K562 (cell line): ENCODE measurements around the gene CUEDC2. TPM values are rescaled to one million over a fixed set of nuclear protein-coding genes. Genes with fewer than 3 reads are reported as not detected.
A peak's percentile ranks its signal among the peaks of the same experiment; 100 is the strongest.

Experiments used
- ARHGAP35 ChIP-seq: fragments of 450-650 bp; IDR thresholded peaks from 2 replicates; pipeline ENCODE4 v1.6.1; 2018; ENCODE audit not compliant: partially characterized antibody
- CHCHD3 ChIP-seq: fragments of 250-450 bp; sonication (Bioruptor Pico); IDR thresholded peaks from 2 replicates; pipeline ENCODE4 v2.1.2; 2022; ENCODE audit warnings: mild to moderate bottlenecking
- CHD2 ChIP-seq: IDR thresholded peaks from 2 replicates; pipeline ENCODE4 v1.6.1; 2011; ENCODE audit warnings: low read depth, low read length
- CREM ChIP-seq: IDR thresholded peaks from 2 replicates; pipeline ENCODE4 v1.6.1; 2014; ENCODE audit warnings: antibody characterized with exemption, low read depth
- FOXJ2 ChIP-seq: fragments of 200-800 bp; sonication (Bioruptor generic); IDR thresholded peaks from 2 replicates; pipeline ENCODE4 v1.6.1; 2016; ENCODE audit warnings: missing genetic modification characterization, missing compliant biosample characterization
- MCM2 ChIP-seq: fragments of 450-650 bp; IDR thresholded peaks from 2 replicates; pipeline ENCODE4 v1.6.1; 2017; ENCODE audit warnings: low read depth, mild to moderate bottlenecking
- MECOM ChIP-seq: fragments of 250-450 bp; sonication (Bioruptor Pico); IDR thresholded peaks from 2 replicates; pipeline ENCODE4 v1.8.0; 2022; ENCODE audit warnings: inconsistent platforms
- MTA3 ChIP-seq: fragments of 450-650 bp; formaldehyde crosslinking; IDR thresholded peaks from 2 replicates; pipeline ENCODE4 v1.6.1; 2017; ENCODE audit warnings: mild to moderate bottlenecking, borderline replicate concordance
- MYNN ChIP-seq, 2 experiments: sonication (generic); formaldehyde crosslinking in 1 of 2; IDR thresholded peaks; 2 replicates each; pipeline versions ENCODE4 v1.5.0 to v1.6.1; 2016 to 2020; ENCODE audit warnings: antibody characterized with exemption in 1 of 2, missing genetic modification reagents in 1 of 2
- PHF8 ChIP-seq: fragments of 200-600 bp; sonication (generic); IDR thresholded peaks from 2 replicates; pipeline ENCODE4 v1.6.1; 2012; ENCODE audit warnings: mixed run types, mild to moderate bottlenecking, inconsistent platforms, low read length, moderate library complexity, borderline replicate concordance
- PURB ChIP-seq: sonication (generic); formaldehyde crosslinking; IDR thresholded peaks from 2 replicates; pipeline ENCODE4 v1.9.0; 2021; ENCODE audit warnings: low read depth, mild to moderate bottlenecking, missing genetic modification reagents
- SRF ChIP-seq, 2 experiments: fragments of 250-450, 450-650 bp in 1 of 2; sonication (Bioruptor Pico) in 1 of 2; sonication (generic) in 1 of 2; formaldehyde crosslinking; IDR thresholded peaks; 2 replicates each; pipeline versions ENCODE4 v1.5.0 to v1.5.1; 2020 to 2022; ENCODE audit warnings: mild to moderate bottlenecking in 1 of 2, missing genetic modification reagents in 1 of 2
- ZNF444 ChIP-seq: fragments of 250-450 bp; sonication (Bioruptor Pico); IDR thresholded peaks from 2 replicates; pipeline ENCODE4 v1.4.0; 2020; ENCODE audit warnings: mild to moderate bottlenecking, moderate library complexity
- polyA plus RNA-seq, 8 experiments: library from polyadenylated mRNA; depleted of rRNA in 4 of 8; stranded (reverse) in 5 of 8; unstranded in 3 of 8; fragments of >200 nt; fragmentation: Nextera tagmentation in 2 of 8; fragmentation: Illumina TruSeq in 1 of 8; extraction: Ambion mirVana in 2 of 8; extraction: Trizol in 1 of 8; gene quantifications; 2 replicates each; pipeline versions ENCODE4 v1.2.1 to v1.2.3, GENCODE V29; 2011 to 2014; ENCODE audit warnings: inconsistent platforms in 1 of 8, missing spikeins in 1 of 8
- total RNA-seq, 7 experiments: library from RNA; depleted of rRNA in 6 of 7; stranded (reverse); fragments of >200 nt in 6 of 7; fragmentation: Illumina TruSeq in 2 of 7; extraction: Trizol in 2 of 7; gene quantifications; 2 replicates each; pipeline versions ENCODE4 v1.2.1 to v1.2.3, GENCODE V29; 2011 to 2021; ENCODE audit warnings: low replicate concordance in 1 of 7
- TF ChIP-seq, protein P1 (sequence below): sonication (generic); formaldehyde crosslinking; IDR thresholded peaks from 2 replicates; pipeline ENCODE4 v1.8.0; 2023; ENCODE audit warnings: mild to moderate bottlenecking, missing genetic modification reagents
- TF ChIP-seq, protein P2 (sequence below): fragments of 450-650 bp; IDR thresholded peaks from 2 replicates; pipeline ENCODE4 v1.6.1; 2016; ENCODE audit warnings: low read depth, mild to moderate bottlenecking, moderate library complexity
- TF ChIP-seq, protein P3 (sequence below), 2 experiments: fragments of 250-450 bp in 1 of 2; fragments of 450-650 bp in 1 of 2; sonication (Bioruptor Pico) in 1 of 2; IDR thresholded peaks; 2 replicates each; pipeline versions ENCODE4 v1.6.1 to v1.8.0; 2016 to 2021; ENCODE audit warnings: mild to moderate bottlenecking in 2 of 2, moderate library complexity in 2 of 2, missing compliant biosample characterization in 1 of 2, missing genetic modification characterization in 1 of 2
- TF ChIP-seq, protein P4 (sequence below): fragments of 250-450 bp; sonication (Bioruptor Pico); IDR thresholded peaks from 2 replicates; pipeline ENCODE4 v1.8.0; 2022; ENCODE audit warnings: inconsistent platforms, mild to moderate bottlenecking, moderate library complexity, borderline replicate concordance
- TF ChIP-seq, protein P5 (sequence below): sonication (generic); formaldehyde crosslinking; IDR thresholded peaks from 2 replicates; pipeline ENCODE4 v1.8.1; 2022; ENCODE audit warnings: missing genetic modification reagents
- TF ChIP-seq, protein P6 (sequence below): fragments of 450-650 bp; formaldehyde crosslinking; IDR thresholded peaks from 2 replicates; pipeline ENCODE4 v1.4.0; 2020; ENCODE audit warnings: mild to moderate bottlenecking
- TF ChIP-seq, protein P7 (sequence below), 2 experiments: fragments of 450-650 bp in 1 of 2; sonication (generic) in 1 of 2; formaldehyde crosslinking; conservative IDR thresholded peaks; 2 replicates each; pipeline versions ENCODE4 v1.4.0 to v1.8.1; 2020 to 2022; ENCODE audit warnings: mild to moderate bottlenecking in 1 of 2, missing genetic modification reagents in 1 of 2

CUEDC2 gene
- total and polyA plus RNA-seq, 9 of the 15 experiments (the other 6 are each of a cell fraction or from before 2014, with no cell fraction given): 8.5 to 48.9 (median 27.4) TPM

DNA sequence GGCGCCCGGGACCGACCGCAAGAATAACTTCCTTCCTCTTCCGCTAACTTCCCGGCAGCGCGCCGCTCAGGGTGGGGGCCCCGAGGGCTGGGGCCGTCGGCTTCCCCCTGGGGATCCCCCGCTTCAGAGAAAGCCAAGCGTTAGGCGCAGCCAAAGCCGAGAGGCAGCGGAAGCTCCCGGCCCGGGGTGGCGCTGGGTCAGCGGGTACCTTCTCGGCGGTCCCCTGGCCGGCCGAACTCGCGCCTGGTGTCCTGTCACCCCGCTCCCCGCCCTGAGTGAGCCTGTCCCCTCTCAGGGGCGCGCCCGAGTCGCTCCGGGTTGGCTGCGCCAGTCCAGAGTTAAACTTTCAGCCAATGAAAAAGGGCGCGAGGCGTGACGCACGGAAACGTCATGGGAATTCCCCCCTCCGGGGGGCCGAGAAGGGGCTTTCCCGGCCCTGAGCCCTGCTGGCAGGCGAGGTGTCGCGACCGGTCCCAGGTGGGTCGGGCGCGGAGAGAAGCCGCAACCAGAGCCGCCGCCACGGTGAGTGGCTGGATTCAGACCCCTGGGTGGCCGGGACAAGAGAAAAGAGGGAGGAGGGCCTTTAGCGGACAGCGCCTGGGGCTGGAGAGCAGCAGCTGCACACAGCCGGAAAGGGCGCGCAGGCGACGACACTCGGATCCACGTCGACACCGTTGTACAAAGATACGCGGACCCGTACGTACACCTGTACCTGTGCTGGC is 38.1 kb downstream of the CUEDC2 start (continued):
- peak; percentile 55; the same call in 1 of the 2 replicates for TF ChIP-seq PHF8
- TF ChIP-seq, protein P1, sequence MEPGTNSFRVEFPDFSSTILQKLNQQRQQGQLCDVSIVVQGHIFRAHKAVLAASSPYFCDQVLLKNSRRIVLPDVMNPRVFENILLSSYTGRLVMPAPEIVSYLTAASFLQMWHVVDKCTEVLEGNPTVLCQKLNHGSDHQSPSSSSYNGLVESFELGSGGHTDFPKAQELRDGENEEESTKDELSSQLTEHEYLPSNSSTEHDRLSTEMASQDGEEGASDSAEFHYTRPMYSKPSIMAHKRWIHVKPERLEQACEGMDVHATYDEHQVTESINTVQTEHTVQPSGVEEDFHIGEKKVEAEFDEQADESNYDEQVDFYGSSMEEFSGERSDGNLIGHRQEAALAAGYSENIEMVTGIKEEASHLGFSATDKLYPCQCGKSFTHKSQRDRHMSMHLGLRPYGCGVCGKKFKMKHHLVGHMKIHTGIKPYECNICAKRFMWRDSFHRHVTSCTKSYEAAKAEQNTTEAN (CRISPR knock-in tag): no peak
- TF ChIP-seq, protein P2, sequence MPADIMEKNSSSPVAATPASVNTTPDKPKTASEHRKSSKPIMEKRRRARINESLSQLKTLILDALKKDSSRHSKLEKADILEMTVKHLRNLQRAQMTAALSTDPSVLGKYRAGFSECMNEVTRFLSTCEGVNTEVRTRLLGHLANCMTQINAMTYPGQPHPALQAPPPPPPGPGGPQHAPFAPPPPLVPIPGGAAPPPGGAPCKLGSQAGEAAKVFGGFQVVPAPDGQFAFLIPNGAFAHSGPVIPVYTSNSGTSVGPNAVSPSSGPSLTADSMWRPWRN: no peak
- peak; percentile 77; the same call in 1 of the 2 replicates for TF ChIP-seq MTA3
- TF ChIP-seq ARHGAP35: no peak
- TF ChIP-seq CHCHD3 (CRISPR knock-in tag): no peak
- TF ChIP-seq, protein P3, sequence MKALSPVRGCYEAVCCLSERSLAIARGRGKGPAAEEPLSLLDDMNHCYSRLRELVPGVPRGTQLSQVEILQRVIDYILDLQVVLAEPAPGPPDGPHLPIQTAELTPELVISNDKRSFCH (CRISPR knock-in tag; IDR thresholded peaks at IDR 0.05): no peak
- TF ChIP-seq, protein P3 (tag; IDR thresholded peaks at IDR 0.05): 0 out of 2 replicates have a peak, but pooled peaks have one; percentile 16
- TF ChIP-seq MECOM: no peak
- TF ChIP-seq FOXJ2: no peak
- no peak for TF ChIP-seq CHD2
- TF ChIP-seq ZNF444 (CRISPR knock-in tag): no peak
- no peak for TF ChIP-seq MCM2
- peak; percentile 95 for TF ChIP-seq CREM
- TF ChIP-seq, protein P4, sequence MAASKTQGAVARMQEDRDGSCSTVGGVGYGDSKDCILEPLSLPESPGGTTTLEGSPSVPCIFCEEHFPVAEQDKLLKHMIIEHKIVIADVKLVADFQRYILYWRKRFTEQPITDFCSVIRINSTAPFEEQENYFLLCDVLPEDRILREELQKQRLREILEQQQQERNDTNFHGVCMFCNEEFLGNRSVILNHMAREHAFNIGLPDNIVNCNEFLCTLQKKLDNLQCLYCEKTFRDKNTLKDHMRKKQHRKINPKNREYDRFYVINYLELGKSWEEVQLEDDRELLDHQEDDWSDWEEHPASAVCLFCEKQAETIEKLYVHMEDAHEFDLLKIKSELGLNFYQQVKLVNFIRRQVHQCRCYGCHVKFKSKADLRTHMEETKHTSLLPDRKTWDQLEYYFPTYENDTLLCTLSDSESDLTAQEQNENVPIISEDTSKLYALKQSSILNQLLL: no peak
- TF ChIP-seq PURB (CRISPR knock-in tag): no peak
- TF ChIP-seq, protein P5, sequence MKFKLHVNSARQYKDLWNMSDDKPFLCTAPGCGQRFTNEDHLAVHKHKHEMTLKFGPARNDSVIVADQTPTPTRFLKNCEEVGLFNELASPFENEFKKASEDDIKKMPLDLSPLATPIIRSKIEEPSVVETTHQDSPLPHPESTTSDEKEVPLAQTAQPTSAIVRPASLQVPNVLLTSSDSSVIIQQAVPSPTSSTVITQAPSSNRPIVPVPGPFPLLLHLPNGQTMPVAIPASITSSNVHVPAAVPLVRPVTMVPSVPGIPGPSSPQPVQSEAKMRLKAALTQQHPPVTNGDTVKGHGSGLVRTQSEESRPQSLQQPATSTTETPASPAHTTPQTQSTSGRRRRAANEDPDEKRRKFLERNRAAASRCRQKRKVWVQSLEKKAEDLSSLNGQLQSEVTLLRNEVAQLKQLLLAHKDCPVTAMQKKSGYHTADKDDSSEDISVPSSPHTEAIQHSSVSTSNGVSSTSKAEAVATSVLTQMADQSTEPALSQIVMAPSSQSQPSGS: no peak
- TF ChIP-seq, protein P6, sequence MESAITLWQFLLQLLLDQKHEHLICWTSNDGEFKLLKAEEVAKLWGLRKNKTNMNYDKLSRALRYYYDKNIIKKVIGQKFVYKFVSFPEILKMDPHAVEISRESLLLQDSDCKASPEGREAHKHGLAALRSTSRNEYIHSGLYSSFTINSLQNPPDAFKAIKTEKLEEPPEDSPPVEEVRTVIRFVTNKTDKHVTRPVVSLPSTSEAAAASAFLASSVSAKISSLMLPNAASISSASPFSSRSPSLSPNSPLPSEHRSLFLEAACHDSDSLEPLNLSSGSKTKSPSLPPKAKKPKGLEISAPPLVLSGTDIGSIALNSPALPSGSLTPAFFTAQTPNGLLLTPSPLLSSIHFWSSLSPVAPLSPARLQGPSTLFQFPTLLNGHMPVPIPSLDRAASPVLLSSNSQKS: no peak
- no peak for TF ChIP-seq SRF (CRISPR knock-in tag; IDR thresholded peaks at IDR 0.05)
- no peak for TF ChIP-seq MYNN (IDR thresholded peaks at IDR 0.05)
- TF ChIP-seq MYNN (CRISPR knock-in tag; IDR thresholded peaks at IDR 0.05): no peak
- TF ChIP-seq, protein P7, sequence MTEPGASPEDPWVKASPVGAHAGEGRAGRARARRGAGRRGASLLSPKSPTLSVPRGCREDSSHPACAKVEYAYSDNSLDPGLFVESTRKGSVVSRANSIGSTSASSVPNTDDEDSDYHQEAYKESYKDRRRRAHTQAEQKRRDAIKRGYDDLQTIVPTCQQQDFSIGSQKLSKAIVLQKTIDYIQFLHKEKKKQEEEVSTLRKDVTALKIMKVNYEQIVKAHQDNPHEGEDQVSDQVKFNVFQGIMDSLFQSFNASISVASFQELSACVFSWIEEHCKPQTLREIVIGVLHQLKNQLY (CRISPR knock-in tag; conservative IDR thresholded peaks at IDR 0.05): 0 out of 4 replicates have a peak, but pooled peaks of 1 of the 2 experiments have one; percentile 30
